Measurements from ENCODE around the gene ASIC4. TPM values are rescaled to one million over a fixed set of nuclear protein-coding genes. Genes with fewer than 3 reads are reported as not detected.

ASIC4 gene
- total and polyA plus RNA-seq, 9 of the 15 experiments (the other 6 are each of a cell fraction or from before 2014, with no cell fraction given), result 0.07 to 19.2 (median 4.8) TPM

- TF ChIP-seq IRF9 (tag; IDR thresholded peaks at IDR 0.05), result no peak
- no peak for TF ChIP-seq RUNX1 (IDR thresholded peaks at IDR 0.05; ENCODE audit: low read depth)
- no peak for TF ChIP-seq NR1H2 (CRISPR knock-in tag; IDR thresholded peaks at IDR 0.05)
- peak; percentile 59; the same call in 1 of the 2 replicates for TF ChIP-seq SUPT5H (IDR thresholded peaks at IDR 0.05)
- TF ChIP-seq CEBPB (tag; IDR thresholded peaks at IDR 0.05), result no peak
- TF ChIP-seq SMARCA4 (IDR thresholded peaks at IDR 0.05), result no peak
- no peak for TF ChIP-seq NFIX (CRISPR knock-in tag; IDR thresholded peaks at IDR 0.05; ENCODE audit: low read depth)
- peak; percentile 85 for TF ChIP-seq POLR2G (IDR thresholded peaks at IDR 0.05; ENCODE audit: low read depth, low read length)
- TF ChIP-seq ZNF12 (CRISPR knock-in tag; IDR thresholded peaks at IDR 0.05), result no peak
- TF ChIP-seq TRIM24 (IDR thresholded peaks at IDR 0.05), result 0 out of 4 replicates have a peak, but pooled peaks of 1 of the 2 experiments have one; percentile 8
- TF ChIP-seq ELK3 (CRISPR knock-in tag; IDR thresholded peaks at IDR 0.05), result no peak
- no peak for TF ChIP-seq NFATC3 (IDR thresholded peaks at IDR 0.05)
- TF ChIP-seq ZNF212 (CRISPR knock-in tag; IDR thresholded peaks at IDR 0.05), result no peak
- peak; percentile 86 for TF ChIP-seq ATF1 (CRISPR knock-in tag; IDR thresholded peaks at IDR 0.05)
- peak; percentile 99 for TF ChIP-seq ATF1 (tag; IDR thresholded peaks at IDR 0.05)
- TF ChIP-seq ZNF511 (CRISPR knock-in tag; IDR thresholded peaks at IDR 0.05), result peak; percentile 39; the same call in 1 of the 2 replicates
- TF ChIP-seq POLR2AphosphoS5 (IDR thresholded peaks at IDR 0.05; ENCODE audit: control insufficient read depth, insufficient read depth, low read depth, low read length), result 0 out of 2 replicates have a peak, but pooled peaks have one; percentile 18
- TF ChIP-seq ZNF316 (IDR thresholded peaks at IDR 0.05), result no peak
- no peak for TF ChIP-seq MBD1 (CRISPR knock-in tag; IDR thresholded peaks at IDR 0.05)
- TF ChIP-seq GATAD2A (IDR thresholded peaks at IDR 0.05), result no peak
- peak; percentile 32 to 97 (median 69); a peak in 3 of 6 replicates for TF ChIP-seq ZBTB11 (CRISPR knock-in tag; IDR thresholded peaks at IDR 0.05)
- TF ChIP-seq MBD2 (IDR thresholded peaks at IDR 0.05; ENCODE audit: borderline replicate concordance, low read depth), result peak; percentile 31; the same call in 1 of the 2 replicates
- no peak for TF ChIP-seq PPARD (CRISPR knock-in tag; IDR thresholded peaks at IDR 0.05)
These were observed 29.5 kb downstream of the ASIC4 start, which contains the start of the genes CHPF and TMEM198 (continued) for GRCh38 chr2:219543596-219544358.

Measured in K562 (cell line).